ENCODE results near the gene LIF. TPM values are rescaled to one million over a fixed set of nuclear protein-coding genes. Genes with fewer than 3 reads are reported as not detected.

The LIF gene
- total and polyA plus RNA-seq, 2 experiments from 2014 or later: 8.2 to 13.4 TPM

- no peaks in the 10 kb centered on the region for H3K9me2 ChIP-seq (replicated peaks; ENCODE audit: insufficient read depth)
- no peak overlapping the region for H2AFZ ChIP-seq
- H4K20me1 ChIP-seq (ENCODE audit: insufficient read depth, poor library complexity, severe bottlenecking): no peaks in the 10 kb centered on the region
- no peaks in the 10 kb centered on the region for H3K9me3 ChIP-seq (ENCODE audit: low read depth)
- TF ChIP-seq EZH2 (IDR thresholded peaks at IDR 0.05; ENCODE audit: borderline replicate concordance) (no peak), CTCF (IDR thresholded peaks at IDR 0.05; ENCODE audit: poor library complexity) (no peak), EZH2phosphoT487 (IDR thresholded peaks at IDR 0.05; ENCODE audit: low read depth, severe bottlenecking, unreplicated experiment) (no peak)
- no peaks in the 10 kb centered on the region for H3K36me3 ChIP-seq (replicated peaks; ENCODE audit: insufficient read depth, low read depth)
- no peak overlapping the region for H3K4me3 ChIP-seq
- peaks cover 7% of the 10 kb centered on the region for H3K4me1 ChIP-seq (ENCODE audit: insufficient read depth)
- no peak overlapping the region for H3K4me2 ChIP-seq
- H3K27ac ChIP-seq: no peak overlapping the region
- H3K27me3 ChIP-seq: no peaks in the 10 kb centered on the region
- no peak for DNase-seq (ENCODE audit: low spot score)
- H3K79me2 ChIP-seq: no peaks in the 10 kb centered on the region
- 82% methylated on average over 8 of the region's 8 CpGs for WGBS (ENCODE audit: low lambda C conversion rate, missing lambda C conversion rate)
These were observed 29.5 kb upstream of the LIF start for GRCh38 chr22:30276039-30276438.

GRCh38 chr22:30275625-30276024 lies 29.1 kb upstream of the LIF start:
- no peak for TF ChIP-seq EZH2 (IDR thresholded peaks at IDR 0.05; ENCODE audit: borderline replicate concordance)
- TF ChIP-seq CTCF (IDR thresholded peaks at IDR 0.05; ENCODE audit: poor library complexity): no peak
- TF ChIP-seq EZH2phosphoT487 (IDR thresholded peaks at IDR 0.05; ENCODE audit: low read depth, severe bottlenecking, unreplicated experiment): no peak
- H3K27ac ChIP-seq: no peak overlapping the region
- H2AFZ ChIP-seq: no peak overlapping the region
- no peaks in the 10 kb centered on the region for H3K9me3 ChIP-seq (ENCODE audit: low read depth)
- H3K9me2 ChIP-seq (replicated peaks; ENCODE audit: insufficient read depth): no peaks in the 10 kb centered on the region
- no peak overlapping the region for H3K4me3 ChIP-seq
- H3K27me3 ChIP-seq: no peaks in the 10 kb centered on the region
- H3K36me3 ChIP-seq (replicated peaks; ENCODE audit: insufficient read depth, low read depth): no peaks in the 10 kb centered on the region
- 70% methylated on average over 8 of the region's 8 CpGs for WGBS (ENCODE audit: low lambda C conversion rate, missing lambda C conversion rate)
- no peaks in the 10 kb centered on the region for H3K79me2 ChIP-seq
- H4K20me1 ChIP-seq (ENCODE audit: insufficient read depth, poor library complexity, severe bottlenecking): no peaks in the 10 kb centered on the region
- H3K4me2 ChIP-seq: no peak overlapping the region
- no peak for DNase-seq (ENCODE audit: low spot score)
- peaks cover 7% of the 10 kb centered on the region for H3K4me1 ChIP-seq (ENCODE audit: insufficient read depth)

GRCh38 chr22:30274437-30274812 lies 27.9 kb upstream of the LIF start:
- H3K27ac ChIP-seq: no peak overlapping the region
- WGBS (ENCODE audit: low lambda C conversion rate, missing lambda C conversion rate): 93% methylated on average over 9 of the region's 9 CpGs

More at GRCh38 chr22:30274437-30274812, 27.9 kb upstream of the LIF start:
- Histone ChIP-seq H3K4me1 (ENCODE audit: insufficient read depth) (peaks cover 7% of the 10 kb centered on the region), H3K36me3 (replicated peaks; ENCODE audit: insufficient read depth, low read depth) (no peaks in the 10 kb centered on the region), H3K9me3 (ENCODE audit: low read depth) (no peaks in the 10 kb centered on the region), H3K27me3 (no peaks in the 10 kb centered on the region), H3K79me2 (no peaks in the 10 kb centered on the region), H3K4me2 (no peak overlapping the region), H2AFZ (no peak overlapping the region), H3K9me2 (replicated peaks; ENCODE audit: insufficient read depth) (no peaks in the 10 kb centered on the region), H4K20me1 (ENCODE audit: insufficient read depth, poor library complexity, severe bottlenecking) (no peaks in the 10 kb centered on the region), H3K4me3 (no peak overlapping the region)
- TF ChIP-seq CTCF (IDR thresholded peaks at IDR 0.05; ENCODE audit: poor library complexity) (no peak), EZH2phosphoT487 (IDR thresholded peaks at IDR 0.05; ENCODE audit: low read depth, severe bottlenecking, unreplicated experiment) (no peak), EZH2 (IDR thresholded peaks at IDR 0.05; ENCODE audit: borderline replicate concordance) (no peak)
- no peak for DNase-seq (ENCODE audit: low spot score)
